ENCODE data around the gene RCAN2.

Gene RCAN2

GRCh38 chr6:46258249-46258648, 233.0 kb downstream of the RCAN2 start:
- no peak overlapping the region for H3K4me3 ChIP-seq
- no peak for DNase-seq (ENCODE audit: low spot score)
- H3K27ac ChIP-seq = no peak overlapping the region
- no peak for TF ChIP-seq CTCF (IDR thresholded peaks at IDR 0.05)

GRCh38 chr6:46255528-46255927, 235.7 kb downstream of the RCAN2 start:
- no peak for DNase-seq (ENCODE audit: low spot score)
- TF ChIP-seq CTCF (IDR thresholded peaks at IDR 0.05) = no peak
- no peak overlapping the region for H3K27ac ChIP-seq
- H3K4me3 ChIP-seq = no peak overlapping the region

- H3K27ac ChIP-seq = no peak overlapping the region
- TF ChIP-seq CTCF (IDR thresholded peaks at IDR 0.05) = no peak
- DNase-seq (ENCODE audit: low spot score) = no peak
- no peak overlapping the region for H3K4me3 ChIP-seq
These were observed 236.3 kb downstream of the RCAN2 start for GRCh38 chr6:46254946-46255345.

- Histone ChIP-seq H3K27ac (no peak overlapping the region), H3K4me3 (no peak overlapping the region)
- no peak for DNase-seq (ENCODE audit: low spot score)
- no peak for TF ChIP-seq CTCF (IDR thresholded peaks at IDR 0.05)
These were observed 236.9 kb downstream of the RCAN2 start for GRCh38 chr6:46254331-46254730.

GRCh38 chr6:46251583-46252339, 239.5 kb downstream of the RCAN2 start:
- Histone ChIP-seq H3K4me3 (no peak overlapping the region), H3K27ac (no peak overlapping the region)
- no peak for TF ChIP-seq CTCF (IDR thresholded peaks at IDR 0.05)
- no peak for DNase-seq (ENCODE audit: low spot score)

GRCh38 chr6:46248143-46248542, 243.1 kb downstream of the RCAN2 start:
- H3K27ac ChIP-seq = no peak overlapping the region
- no peak overlapping the region for H3K4me3 ChIP-seq
- TF ChIP-seq CTCF (IDR thresholded peaks at IDR 0.05) = no peak
- DNase-seq (ENCODE audit: low spot score) = no peak

- TF ChIP-seq CTCF (IDR thresholded peaks at IDR 0.05) = no peak
- no peak overlapping the region for H3K27ac ChIP-seq
- DNase-seq (ENCODE audit: low spot score) = no peak
- no peak overlapping the region for H3K4me3 ChIP-seq
These were observed 244.5 kb downstream of the RCAN2 start for GRCh38 chr6:46246727-46247126.

Measured in coronary artery (tissue), 2 donors.